Thyroid gland (tissue), 4 donors: Measurements from ENCODE around the gene PDE8A.

Experiments
- POLR2A ChIP-seq, 2 donors: fragments of 450-650 bp; IDR thresholded peaks; one replicate each; pipeline ENCODE4 v1.6.1; 2017; ENCODE audit warnings: antibody characterized with exemption in 2 of 2, mild to moderate bottlenecking in 2 of 2, moderate library complexity in 1 of 2
- TF ChIP-seq, protein P1 (sequence below), 6 experiments: fragments of 200-600 bp in 3 of 6; fragments of 450-650 bp in 3 of 6; sonication (generic) in 3 of 6; IDR thresholded peaks; one replicate each; pipeline ENCODE4 v1.5.1; 2016 to 2019; ENCODE audit warnings: antibody characterized with exemption in 6 of 6, mild to moderate bottlenecking in 2 of 6, inconsistent platforms in 1 of 6, moderate library complexity in 1 of 6

DNA sequence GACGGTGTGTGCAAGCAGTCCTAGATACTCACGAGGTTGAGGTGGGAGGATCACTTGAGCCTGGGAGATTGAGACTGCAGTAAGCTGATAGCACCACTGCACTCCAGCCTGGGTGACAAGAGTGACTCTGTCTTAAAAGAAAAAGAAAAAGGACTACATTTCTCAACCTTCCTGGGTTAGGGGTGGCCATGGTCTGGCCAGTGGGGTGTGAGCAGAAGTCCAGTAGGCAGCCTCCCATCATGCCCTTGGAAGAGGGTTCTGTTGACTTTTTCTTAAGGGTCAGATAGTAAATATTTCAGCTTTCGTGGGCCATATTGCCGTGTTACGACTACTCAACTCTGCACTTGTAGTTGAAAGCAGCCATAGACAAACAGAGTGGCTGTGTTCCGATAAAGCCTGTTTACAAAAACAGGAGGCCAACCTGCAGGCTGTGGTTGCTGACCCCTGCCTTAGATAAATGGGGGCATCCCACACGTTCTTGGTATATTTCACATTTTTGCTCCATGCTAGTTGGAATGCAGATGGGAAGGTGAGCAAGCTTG, 31.0 kb upstream of the PDE8A start:
- TF ChIP-seq, protein P1, sequence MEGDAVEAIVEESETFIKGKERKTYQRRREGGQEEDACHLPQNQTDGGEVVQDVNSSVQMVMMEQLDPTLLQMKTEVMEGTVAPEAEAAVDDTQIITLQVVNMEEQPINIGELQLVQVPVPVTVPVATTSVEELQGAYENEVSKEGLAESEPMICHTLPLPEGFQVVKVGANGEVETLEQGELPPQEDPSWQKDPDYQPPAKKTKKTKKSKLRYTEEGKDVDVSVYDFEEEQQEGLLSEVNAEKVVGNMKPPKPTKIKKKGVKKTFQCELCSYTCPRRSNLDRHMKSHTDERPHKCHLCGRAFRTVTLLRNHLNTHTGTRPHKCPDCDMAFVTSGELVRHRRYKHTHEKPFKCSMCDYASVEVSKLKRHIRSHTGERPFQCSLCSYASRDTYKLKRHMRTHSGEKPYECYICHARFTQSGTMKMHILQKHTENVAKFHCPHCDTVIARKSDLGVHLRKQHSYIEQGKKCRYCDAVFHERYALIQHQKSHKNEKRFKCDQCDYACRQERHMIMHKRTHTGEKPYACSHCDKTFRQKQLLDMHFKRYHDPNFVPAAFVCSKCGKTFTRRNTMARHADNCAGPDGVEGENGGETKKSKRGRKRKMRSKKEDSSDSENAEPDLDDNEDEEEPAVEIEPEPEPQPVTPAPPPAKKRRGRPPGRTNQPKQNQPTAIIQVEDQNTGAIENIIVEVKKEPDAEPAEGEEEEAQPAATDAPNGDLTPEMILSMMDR (IDR thresholded peaks at IDR 0.05): no peak
- TF ChIP-seq POLR2A (IDR thresholded peaks at IDR 0.05): no peak
